ENCODE measurements around the gene CYTH2.

CYTH2 gene

DNA sequence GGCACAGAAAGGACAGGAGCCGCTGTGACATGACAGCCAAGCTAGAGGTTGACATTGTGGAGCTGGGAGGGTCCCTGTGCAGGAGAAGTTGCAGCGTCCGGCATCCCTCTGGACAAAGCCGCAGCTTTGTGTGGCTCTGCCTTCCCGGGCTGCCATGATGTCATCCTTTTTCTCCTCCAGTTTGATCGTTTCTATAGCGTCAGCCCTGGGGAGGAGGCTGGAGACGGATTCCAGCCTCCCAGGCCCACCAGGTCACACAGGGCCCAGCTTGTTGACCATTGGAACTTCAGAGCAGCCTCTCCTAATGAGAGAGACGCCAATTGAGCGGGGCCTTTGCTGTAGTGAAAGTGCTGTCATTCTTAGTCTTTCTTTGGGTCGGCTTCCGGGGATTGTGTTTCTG, 17.5 kb upstream of the CYTH2 start:
- Histone ChIP-seq H3K4me3 (ENCODE audit: severe bottlenecking) (no peak overlapping the region), H3K27ac (ENCODE audit: poor library complexity, severe bottlenecking) (no peak overlapping the region), H3K36me3 (ENCODE audit: low read depth) (peaks cover 78% of the 10 kb centered on the region), H3K4me1 (ENCODE audit: insufficient read depth, poor library complexity, severe bottlenecking) (no peaks in the 10 kb centered on the region), H3K9me3 (ENCODE audit: severe bottlenecking) (no peaks in the 10 kb centered on the region), H3K27me3 (ENCODE audit: insufficient read depth, poor library complexity, severe bottlenecking) (no peaks in the 10 kb centered on the region)
- ATAC-seq (ENCODE audit: low read depth): no peak
- TF ChIP-seq, protein P1, sequence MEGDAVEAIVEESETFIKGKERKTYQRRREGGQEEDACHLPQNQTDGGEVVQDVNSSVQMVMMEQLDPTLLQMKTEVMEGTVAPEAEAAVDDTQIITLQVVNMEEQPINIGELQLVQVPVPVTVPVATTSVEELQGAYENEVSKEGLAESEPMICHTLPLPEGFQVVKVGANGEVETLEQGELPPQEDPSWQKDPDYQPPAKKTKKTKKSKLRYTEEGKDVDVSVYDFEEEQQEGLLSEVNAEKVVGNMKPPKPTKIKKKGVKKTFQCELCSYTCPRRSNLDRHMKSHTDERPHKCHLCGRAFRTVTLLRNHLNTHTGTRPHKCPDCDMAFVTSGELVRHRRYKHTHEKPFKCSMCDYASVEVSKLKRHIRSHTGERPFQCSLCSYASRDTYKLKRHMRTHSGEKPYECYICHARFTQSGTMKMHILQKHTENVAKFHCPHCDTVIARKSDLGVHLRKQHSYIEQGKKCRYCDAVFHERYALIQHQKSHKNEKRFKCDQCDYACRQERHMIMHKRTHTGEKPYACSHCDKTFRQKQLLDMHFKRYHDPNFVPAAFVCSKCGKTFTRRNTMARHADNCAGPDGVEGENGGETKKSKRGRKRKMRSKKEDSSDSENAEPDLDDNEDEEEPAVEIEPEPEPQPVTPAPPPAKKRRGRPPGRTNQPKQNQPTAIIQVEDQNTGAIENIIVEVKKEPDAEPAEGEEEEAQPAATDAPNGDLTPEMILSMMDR (IDR thresholded peaks at IDR 0.05; ENCODE audit: poor library complexity, severe bottlenecking): no peak
- no peak for DNase-seq (ENCODE audit: low spot score)

DNA sequence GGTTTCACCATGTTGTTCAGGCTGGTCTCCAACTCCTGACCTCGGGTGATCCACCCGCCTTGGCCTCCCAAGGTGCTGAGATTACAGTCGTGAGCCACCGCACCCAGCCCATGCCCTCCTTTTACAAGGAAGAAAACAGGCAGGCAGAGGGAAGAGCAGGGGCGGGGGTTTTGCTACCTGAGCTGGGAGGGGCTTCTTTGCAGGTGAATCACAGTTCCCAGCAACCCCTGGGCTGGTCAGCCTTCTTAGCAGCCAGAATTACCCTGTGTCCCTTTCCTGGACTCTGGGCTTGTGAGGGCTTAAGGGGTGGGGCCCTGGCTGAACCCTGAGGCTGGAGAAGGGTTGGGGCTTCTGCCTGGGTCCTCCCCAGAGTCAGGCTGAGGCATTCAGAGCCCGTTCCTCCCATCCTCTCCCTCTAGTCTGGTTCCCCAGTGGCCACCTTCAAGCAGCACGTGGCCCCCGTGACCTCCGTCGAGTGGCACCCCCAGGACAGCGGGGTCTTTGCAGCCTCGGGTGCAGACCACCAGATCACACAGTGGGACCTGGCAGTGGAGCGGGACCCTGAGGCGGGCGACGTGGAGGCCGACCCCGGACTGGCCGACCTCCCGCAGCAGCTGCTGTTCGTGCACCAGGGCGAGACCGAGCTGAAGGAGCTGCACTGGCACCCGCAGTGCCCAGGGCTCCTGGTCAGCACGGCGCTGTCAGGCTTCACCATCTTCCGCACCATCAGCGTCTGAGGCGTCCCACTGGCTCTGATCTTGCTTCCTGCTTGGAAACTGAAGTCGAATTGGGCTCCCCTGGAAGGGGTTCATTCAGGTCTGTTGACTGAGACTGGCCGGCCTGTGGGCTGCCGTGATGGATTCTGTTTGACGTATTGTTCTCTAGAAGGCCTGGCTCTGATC, 16.6 kb upstream of the CYTH2 start:
- DNase-seq (ENCODE audit: low spot score) (no peak), ATAC-seq (ENCODE audit: low read depth) (peak; percentile 49; the same call in 2 of the 3 replicates)
- no peaks in the 10 kb centered on the region for H3K4me1 ChIP-seq (ENCODE audit: insufficient read depth, poor library complexity, severe bottlenecking)
- H3K4me3 ChIP-seq (ENCODE audit: severe bottlenecking): no peak overlapping the region
- H3K27me3 ChIP-seq (ENCODE audit: insufficient read depth, poor library complexity, severe bottlenecking): no peaks in the 10 kb centered on the region
- H3K36me3 ChIP-seq (ENCODE audit: low read depth): peaks cover 78% of the 10 kb centered on the region
- H3K9me3 ChIP-seq (ENCODE audit: severe bottlenecking): no peaks in the 10 kb centered on the region
- TF ChIP-seq, protein P1 (IDR thresholded peaks at IDR 0.05; ENCODE audit: poor library complexity, severe bottlenecking): no peak
- no peak overlapping the region for H3K27ac ChIP-seq (ENCODE audit: poor library complexity, severe bottlenecking)

DNA sequence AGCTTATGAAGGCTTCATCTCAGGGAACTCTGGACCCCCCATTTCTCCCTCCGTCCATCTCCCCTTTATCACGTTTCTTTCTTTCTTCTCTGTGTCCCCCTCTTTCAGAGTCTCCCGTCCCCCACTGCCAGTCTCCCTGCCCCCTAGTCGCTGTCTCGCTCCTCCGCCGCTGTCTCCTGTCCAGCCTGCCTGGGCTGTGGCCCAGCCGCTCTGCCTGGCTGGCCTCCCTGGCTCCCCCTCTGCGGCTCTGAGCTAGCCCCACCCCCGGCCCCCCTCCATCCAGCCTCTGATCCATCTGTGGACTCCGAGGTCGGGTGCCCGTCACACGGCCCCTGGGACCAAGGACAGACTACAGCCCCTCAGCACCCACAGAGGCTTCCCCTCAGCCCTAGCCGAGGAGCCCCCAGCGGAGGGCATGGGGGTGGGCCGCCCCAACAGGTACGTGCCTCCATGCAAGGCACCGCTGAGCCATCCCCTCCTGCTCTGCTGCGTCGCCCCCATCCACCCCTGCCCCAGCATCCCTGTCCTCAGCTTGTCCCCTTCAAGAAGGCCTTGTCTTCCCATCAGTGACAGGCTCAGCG, 14.9 kb upstream of the CYTH2 start:
- no peaks in the 10 kb centered on the region for H3K9me3 ChIP-seq (ENCODE audit: severe bottlenecking)
- TF ChIP-seq, protein P1 (IDR thresholded peaks at IDR 0.05; ENCODE audit: poor library complexity, severe bottlenecking): no peak
- H3K4me1 ChIP-seq (ENCODE audit: insufficient read depth, poor library complexity, severe bottlenecking): no peaks in the 10 kb centered on the region
- ATAC-seq (ENCODE audit: low read depth) (no peak), DNase-seq (ENCODE audit: low spot score) (no peak)
- H3K27me3 ChIP-seq (ENCODE audit: insufficient read depth, poor library complexity, severe bottlenecking): no peaks in the 10 kb centered on the region
- H3K4me3 ChIP-seq (ENCODE audit: severe bottlenecking): no peak overlapping the region
- H3K27ac ChIP-seq (ENCODE audit: poor library complexity, severe bottlenecking): no peak overlapping the region
- peaks cover 65% of the 10 kb centered on the region for H3K36me3 ChIP-seq (ENCODE audit: low read depth)

DNA sequence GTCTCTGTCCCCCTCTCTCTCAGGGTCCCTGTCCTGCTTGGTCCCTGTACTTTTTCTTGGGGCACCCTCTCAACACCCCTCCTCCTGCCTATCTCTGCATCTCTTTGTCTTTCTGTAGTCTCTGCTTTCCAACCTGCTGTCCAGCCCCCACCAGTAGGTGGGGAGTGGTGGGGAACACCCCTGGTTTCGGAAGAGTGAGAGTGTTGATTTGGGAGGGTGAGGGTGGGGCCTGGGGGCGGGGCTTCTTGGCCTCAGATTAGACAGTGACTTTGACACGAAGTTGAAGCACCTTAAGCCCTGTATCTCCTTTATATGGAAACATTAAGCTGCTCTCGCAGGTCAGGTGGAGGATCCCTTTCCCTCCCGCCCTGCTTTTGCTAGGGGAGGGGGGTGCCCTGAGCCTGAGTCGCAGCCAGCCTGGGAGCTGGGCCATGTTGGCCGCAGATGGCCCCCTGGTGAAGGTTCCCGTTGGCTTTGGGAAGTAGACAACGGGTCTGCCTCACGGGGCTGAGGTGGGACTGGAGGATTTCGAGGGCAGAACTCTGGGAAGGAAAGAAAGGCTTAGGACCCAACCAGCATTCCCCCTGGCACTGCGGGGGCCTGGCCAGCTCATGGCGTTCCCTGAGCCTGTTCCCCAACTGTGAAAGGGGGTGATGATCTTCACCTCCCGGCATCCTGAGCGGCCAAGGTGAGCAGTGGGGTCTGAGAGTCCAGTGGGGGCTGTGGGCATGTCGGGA, 13.8 kb upstream of the CYTH2 start, which contains the start of gene KCNJ14:
TSS of gene KCNJ14 (plus strand) at position 404 of the 737 bp plus-strand sequence. CDS start 6,151 bp downstream, outside the sequence.
- TF ChIP-seq, protein P1 (IDR thresholded peaks at IDR 0.05; ENCODE audit: poor library complexity, severe bottlenecking): no peak
- H3K9me3 ChIP-seq (ENCODE audit: severe bottlenecking): no peaks in the 10 kb centered on the region
- H3K27me3 ChIP-seq (ENCODE audit: insufficient read depth, poor library complexity, severe bottlenecking): no peaks in the 10 kb centered on the region
- DNase-seq (ENCODE audit: low spot score): no peak
- no peak within 1 kb of the TSS for H3K27ac ChIP-seq (ENCODE audit: poor library complexity, severe bottlenecking)
- H3K4me3 ChIP-seq (ENCODE audit: severe bottlenecking): no peak within 1 kb of the TSS
- ATAC-seq (ENCODE audit: low read depth): no peak
- H3K36me3 ChIP-seq (ENCODE audit: low read depth): peaks cover 54% of the 10 kb centered on the region
- no peaks in the 10 kb centered on the region for H3K4me1 ChIP-seq (ENCODE audit: insufficient read depth, poor library complexity, severe bottlenecking)
